Endothelial cell of umbilical vein (primary cell): ENCODE data around the gene CDIP1. TPM values are rescaled to one million over a fixed set of nuclear protein-coding genes. Genes with fewer than 3 reads are reported as not detected.

Experiments
- BruUV-seq: library from RNA; stranded (reverse); fragments of 400-500 nt; replicated peaks from 2 replicates; lab custom pipeline; 2021; lab: Mats Ljungman, UMichigan
- CTCF ChIA-PET: fragments of 300-600, 350-600 bp; sonication (Branson Sonifier 250); formaldehyde crosslinking; loops from one replicate; lab custom pipeline; 2021; ENCODE audit warnings: antibody characterized with exemption, inconsistent platforms; lab: Charles Lee
- POLR2A ChIA-PET: fragments of 300-600, 350-600 bp; sonication (Branson Sonifier 250); formaldehyde crosslinking; loops from one replicate; lab custom pipeline; 2021; ENCODE audit warnings: antibody characterized with exemption, inconsistent platforms; lab: Charles Lee
- DNase-seq: peaks from one replicate; pipeline ENCODE4 v3.0.0-alpha.2; 2011; ENCODE audit warnings: low read depth, low spot score
- FAIRE-seq: peaks from 2 replicates; lab custom pipeline; 2011; peaks lifted over from hg19 to GRCh38; lab: Jason Lieb, UNC
- H2AFZ ChIP-seq: 2 replicates; pipeline ENCODE4 v1.6.0; 2012; ENCODE audit warnings: low read depth, low read length, control low read depth, inconsistent platforms
- H3K27ac ChIP-seq: 2 replicates; pipeline ENCODE4 v1.5.1; 2011; ENCODE audit warnings: low read depth, mild to moderate bottlenecking, control low read depth, low read length, moderate library complexity; ENCODE audit not compliant: insufficient read depth
- H3K27me3 ChIP-seq, 2 experiments: 2 replicates each; pipeline versions ENCODE4 v1.6.0 to v1.6.1; 2011; ENCODE audit warnings: low read length in 2 of 2, mixed read lengths in 1 of 2; ENCODE audit not compliant: control insufficient read depth in 2 of 2, insufficient read depth in 2 of 2
- H3K36me3 ChIP-seq, 2 experiments: 2 replicates in 1 of 2; 3 replicates in 1 of 2; pipeline ENCODE4 v1.5.1; 2011; ENCODE audit warnings: low read length in 2 of 2, mild to moderate bottlenecking in 1 of 2, moderate library complexity in 1 of 2; ENCODE audit not compliant: control insufficient read depth in 2 of 2, insufficient read depth in 2 of 2; ENCODE audit errors: extremely low read depth in 1 of 2
- H3K4me1 ChIP-seq: 3 replicates; pipeline ENCODE4 v1.5.1; 2011; ENCODE audit warnings: mild to moderate bottlenecking, low read length; ENCODE audit not compliant: control insufficient read depth, insufficient read depth; ENCODE audit errors: extremely low read depth
- H3K4me2 ChIP-seq: 2 replicates; pipeline ENCODE4 v1.6.1; 2011; ENCODE audit warnings: low read length, control low read depth, mixed read lengths; ENCODE audit not compliant: insufficient read depth
- H3K4me3 ChIP-seq, 3 experiments: fragments of 200-600 bp in 1 of 3; sonication (generic), shearing (Covaris generic) in 1 of 3; replicated peaks in 1 of 3; 2 replicates each; pipeline ENCODE4 v1.5.1; 2011 to 2016; ENCODE audit warnings: control low read depth in 3 of 3, low read length in 3 of 3, mild to moderate bottlenecking in 2 of 3, inconsistent platforms in 1 of 3, low read depth in 1 of 3, moderate library complexity in 1 of 3; ENCODE audit not compliant: insufficient read depth in 1 of 3
- H3K79me2 ChIP-seq: 2 replicates; pipeline ENCODE4 v1.6.0; 2012; ENCODE audit warnings: low read length, inconsistent platforms; ENCODE audit not compliant: control insufficient read depth, insufficient read depth
- H3K9ac ChIP-seq: replicated peaks from 2 replicates; pipeline ENCODE3; 2011; ENCODE audit warnings: low read length, control low read depth; ENCODE audit not compliant: insufficient read depth; ENCODE audit errors: extremely low read depth
- H3K9me1 ChIP-seq: replicated peaks from 3 replicates; pipeline ENCODE4 v1.6.0; 2011; ENCODE audit warnings: mild to moderate bottlenecking, low read length; ENCODE audit not compliant: control insufficient read depth, insufficient read depth; ENCODE audit errors: extremely low read depth
- H3K9me3 ChIP-seq: replicated peaks from 2 replicates; pipeline ENCODE4 v1.5.1; 2012; ENCODE audit warnings: low read length, inconsistent platforms; ENCODE audit not compliant: control insufficient read depth, insufficient read depth
- H4K20me1 ChIP-seq: replicated peaks from 2 replicates; pipeline ENCODE3; 2011; ENCODE audit warnings: mild to moderate bottlenecking, low read length; ENCODE audit not compliant: control insufficient read depth, insufficient read depth; ENCODE audit errors: extremely low read depth
- CTCF ChIP-seq, 2 donors: IDR thresholded peaks; 1 replicate in 1 of 2; 2 replicates in 1 of 2; pipeline ENCODE4 v1.5.1; 2011; ENCODE audit warnings: low read length in 2 of 2, mild to moderate bottlenecking in 2 of 2, moderate library complexity in 2 of 2, control low read depth in 1 of 2, inconsistent platforms in 1 of 2, low read depth in 1 of 2; ENCODE audit not compliant: insufficient read depth in 1 of 2; ENCODE audit errors: extremely low read depth in 1 of 2
- EZH2 ChIP-seq: IDR thresholded peaks from 2 replicates; pipeline ENCODE4 v1.6.1; 2012; ENCODE audit warnings: borderline replicate concordance, low read depth, mild to moderate bottlenecking, moderate library complexity, low read length, inconsistent platforms; ENCODE audit not compliant: severe bottlenecking
- FOS ChIP-seq: IDR thresholded peaks from 2 replicates; pipeline ENCODE4 v1.6.1; 2011; ENCODE audit warnings: mild to moderate bottlenecking, low read length, moderate library complexity, borderline replicate concordance; ENCODE audit not compliant: insufficient read depth
- GATA2 ChIP-seq: IDR thresholded peaks from 2 replicates; pipeline ENCODE4 v1.7.0; 2011; ENCODE audit warnings: low read depth, mild to moderate bottlenecking, moderate library complexity, mixed read lengths, low read length; ENCODE audit not compliant: insufficient read length, insufficient read depth
- JUN ChIP-seq: IDR thresholded peaks from 2 replicates; pipeline ENCODE4 v1.6.1; 2011; ENCODE audit warnings: borderline replicate concordance, low read depth; ENCODE audit not compliant: insufficient read length, insufficient read depth
- MAX ChIP-seq: IDR thresholded peaks from 2 replicates; pipeline ENCODE4 v1.6.1; 2011; ENCODE audit not compliant: insufficient read depth, insufficient read length
- MYC ChIP-seq: IDR thresholded peaks from one replicate; pipeline ENCODE4 v1.6.1; 2011; ENCODE audit warnings: mild to moderate bottlenecking, low read depth, low read length
- POLR2A ChIP-seq: IDR thresholded peaks from 2 replicates; pipeline ENCODE4 v1.6.1; 2012; ENCODE audit warnings: low read depth, mild to moderate bottlenecking, control low read depth, low read length
- POLR2AphosphoS5 ChIP-seq: IDR thresholded peaks from 2 replicates; pipeline ENCODE4 v1.6.1; 2012; ENCODE audit warnings: low read depth, mild to moderate bottlenecking, control low read depth, low read length, moderate library complexity; ENCODE audit not compliant: insufficient read depth
- dilution Hi-C: fragments of 300-500 bp; cut with MboI; formaldehyde crosslinking; loops from one replicate; pipeline ENCODE4 v1.15.0; 2019; ENCODE audit warnings: low sequenced_read_pairs; ENCODE audit not compliant: extremely low pct_ligation_motif_present
- intact Hi-C: fragments of 100-400 bp; cut with micrococcal nuclease; formaldehyde crosslinking; loops from one replicate; pipeline ENCODE4 v1.10.0; 2022
- polyA plus RNA-seq, 4 experiments: library from polyadenylated mRNA; depleted of rRNA in 3 of 4; stranded (reverse) in 3 of 4; unstranded in 1 of 4; fragments of >200 nt; gene quantifications; 2 replicates each; pipeline versions ENCODE4 v1.2.1 to v1.2.3, GENCODE V29; 2011 to 2012; ENCODE audit warnings: missing spikeins in 1 of 4
- total RNA-seq: library from RNA; stranded (reverse); gene quantifications from 2 replicates; pipeline ENCODE4 v1.2.3, GENCODE V29; 2021

CDIP1 gene
- total and polyA plus RNA-seq, 2 donors (not counting 3 experiments of a cell fraction or from before 2014, with no cell fraction given) = 33.9 to 37.4 TPM

GRCh38 chr16:4548124-4548523 lies 9.6 kb upstream of the CDIP1 start:
- CTCF ChIA-PET = interaction anchor here (0.6 to 4.3 kb wide), 39 partner anchors 9 to 348 kb away, joined by 3 to 109 read pairs (median 5); partner anchors contain the start of genes CDIP1, CORO7 and HMOX2
- DNase-seq (no peak), FAIRE-seq (no peak)
- peaks cover 0 to 2% of the 10 kb centered on the region in 2 experiments for H3K27me3 ChIP-seq
- no peak overlapping the region for H3K9ac ChIP-seq
- H3K79me2 ChIP-seq = no peaks in the 10 kb centered on the region
- no peaks in the 10 kb centered on the region for H3K4me1 ChIP-seq
- TF ChIP-seq POLR2AphosphoS5 = no peak
- no peak for TF ChIP-seq GATA2
- no peak for TF ChIP-seq FOS
- TF ChIP-seq JUN = no peak
- TF ChIP-seq CTCF (IDR thresholded peaks at IDR 0.05; ENCODE audit: extremely low read depth in 1 of 2, insufficient read depth in 1 of 2, low read depth in 1 of 2, low read length in 2 of 2) = no peak
- TF ChIP-seq MYC = no peak
- TF ChIP-seq POLR2A = no peak
- TF ChIP-seq MAX = no peak
- TF ChIP-seq EZH2 = no peak
- no peaks in the 10 kb centered on the region for H4K20me1 ChIP-seq
- H3K4me3 ChIP-seq = no peak overlapping the region
- H3K9me1 ChIP-seq = no peaks in the 10 kb centered on the region
- H3K9me3 ChIP-seq = no peaks in the 10 kb centered on the region
- intact Hi-C loops = loop anchor here (1.0 kb wide), 3 partner anchors 31 to 42 kb away; no protein-coding TSS in a partner anchor
- no peak overlapping the region for H2AFZ ChIP-seq
- H3K4me2 ChIP-seq = no peak overlapping the region
- no TSS peak for BruUV-seq
- H3K27ac ChIP-seq = no peak overlapping the region
- dilution Hi-C loops = no loop called here
- no peaks in the 10 kb centered on the region for H3K36me3 ChIP-seq
- POLR2A ChIA-PET = no interaction called here
